Suprapubic skin (tissue), 3 donors: ENCODE results near the gene UVRAG.

Experiments
- CTCF ChIP-seq, 2 donors: fragments of 200-600 bp in 1 of 2; fragments of 450-650 bp in 1 of 2; sonication (generic) in 1 of 2; IDR thresholded peaks; one replicate each; pipeline ENCODE4 v1.5.1; 2016 to 2019; ENCODE audit warnings: antibody characterized with exemption in 2 of 2, mild to moderate bottlenecking in 1 of 2, moderate library complexity in 1 of 2
- EP300 ChIP-seq: sonication (generic); formaldehyde crosslinking; IDR thresholded peaks from one replicate; pipeline ENCODE4 v1.6.1; 2017; ENCODE audit warnings: antibody characterized with exemption
- POLR2A ChIP-seq, 2 donors: fragments of 450-650 bp; IDR thresholded peaks; one replicate each; pipeline ENCODE4 v1.6.1; 2017; ENCODE audit warnings: antibody characterized with exemption in 2 of 2, mild to moderate bottlenecking in 2 of 2, moderate library complexity in 2 of 2

GRCh38 chr11:76143274-76143673 lies 328.3 kb downstream of the UVRAG start:
- no peak for TF ChIP-seq CTCF (IDR thresholded peaks at IDR 0.05)
- TF ChIP-seq POLR2A (IDR thresholded peaks at IDR 0.05), result no peak
- no peak for TF ChIP-seq EP300
